GM20000 (cell line): ENCODE data around the gene RASA3.
"Not testable (repeated sequence)": the region's sequence is repeated elsewhere in the genome, so short reads cannot be mapped to it uniquely, and the experiment has no call there.

Source experiments
- DNase-seq: peaks from one replicate; pipeline ENCODE4 v3.0.0; 2012; ENCODE audit warnings: low spot score
- CTCF ChIP-seq: IDR thresholded peaks from 2 replicates; pipeline ENCODE4 v1.5.1; 2012; ENCODE audit warnings: mild to moderate bottlenecking, control low read depth; ENCODE audit errors: extremely low read depth, missing control alignments

RASA3 gene

GRCh38 chr13:114136576-114136975 lies 4.2 kb upstream of the RASA3 start:
- DNase-seq = no peak
- TF ChIP-seq CTCF = no peak

GRCh38 chr13:114135731-114136171 lies 3.3 kb upstream of the RASA3 start:
- no peak for TF ChIP-seq CTCF
- no peak for DNase-seq

- TF ChIP-seq CTCF = no peak
- no peak for DNase-seq
Measured at GRCh38 chr13:114134944-114135610, 2.7 kb upstream of the RASA3 start.

GRCh38 chr13:114134111-114134943 lies 1.9 kb upstream of the RASA3 start:
- DNase-seq = no peak
- TF ChIP-seq CTCF = no peak

DNA sequence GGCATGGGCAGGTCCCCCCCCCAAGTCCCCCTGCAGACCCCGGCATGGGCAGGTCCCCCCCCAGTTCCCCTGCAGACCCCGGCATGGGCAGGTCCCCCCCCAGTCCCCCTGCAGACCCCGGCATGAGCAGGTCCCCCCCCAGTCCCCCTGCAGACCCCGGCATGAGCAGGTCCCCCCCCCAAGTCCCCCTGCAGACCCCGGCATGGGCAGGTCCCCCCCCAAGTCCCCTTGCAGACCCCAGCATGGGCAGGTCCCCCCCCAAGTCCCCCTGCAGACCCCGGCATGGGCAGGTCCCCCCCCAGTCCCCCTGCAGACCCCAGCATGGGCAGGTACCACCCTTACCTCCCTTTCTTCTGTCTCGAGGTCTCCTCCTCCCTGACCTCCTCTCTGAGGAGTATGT lies 1.1 kb upstream of the RASA3 start:
- not testable (repeated sequence) for DNase-seq

DNA sequence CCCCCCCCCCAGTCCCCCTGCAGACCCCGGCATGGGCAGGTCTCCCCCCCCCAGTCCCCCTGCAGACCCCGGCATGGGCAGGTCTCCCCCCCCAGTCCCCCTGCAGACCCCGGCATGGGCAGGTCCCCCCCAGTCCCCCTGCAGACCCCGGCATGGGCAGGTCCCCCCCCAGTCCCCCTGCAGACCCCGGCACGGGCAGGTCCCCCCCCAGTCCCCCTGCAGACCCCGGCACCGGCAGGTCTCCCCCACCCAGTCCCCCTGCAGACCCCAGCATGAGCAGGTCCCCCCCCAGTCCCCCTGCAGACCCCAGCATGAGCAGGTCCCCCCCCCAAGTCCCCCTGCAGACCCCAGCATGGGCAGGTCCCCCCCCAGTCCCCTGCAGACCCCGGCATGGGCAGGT lies 703 bp upstream of the RASA3 start:
- not testable (repeated sequence) for DNase-seq

DNA sequence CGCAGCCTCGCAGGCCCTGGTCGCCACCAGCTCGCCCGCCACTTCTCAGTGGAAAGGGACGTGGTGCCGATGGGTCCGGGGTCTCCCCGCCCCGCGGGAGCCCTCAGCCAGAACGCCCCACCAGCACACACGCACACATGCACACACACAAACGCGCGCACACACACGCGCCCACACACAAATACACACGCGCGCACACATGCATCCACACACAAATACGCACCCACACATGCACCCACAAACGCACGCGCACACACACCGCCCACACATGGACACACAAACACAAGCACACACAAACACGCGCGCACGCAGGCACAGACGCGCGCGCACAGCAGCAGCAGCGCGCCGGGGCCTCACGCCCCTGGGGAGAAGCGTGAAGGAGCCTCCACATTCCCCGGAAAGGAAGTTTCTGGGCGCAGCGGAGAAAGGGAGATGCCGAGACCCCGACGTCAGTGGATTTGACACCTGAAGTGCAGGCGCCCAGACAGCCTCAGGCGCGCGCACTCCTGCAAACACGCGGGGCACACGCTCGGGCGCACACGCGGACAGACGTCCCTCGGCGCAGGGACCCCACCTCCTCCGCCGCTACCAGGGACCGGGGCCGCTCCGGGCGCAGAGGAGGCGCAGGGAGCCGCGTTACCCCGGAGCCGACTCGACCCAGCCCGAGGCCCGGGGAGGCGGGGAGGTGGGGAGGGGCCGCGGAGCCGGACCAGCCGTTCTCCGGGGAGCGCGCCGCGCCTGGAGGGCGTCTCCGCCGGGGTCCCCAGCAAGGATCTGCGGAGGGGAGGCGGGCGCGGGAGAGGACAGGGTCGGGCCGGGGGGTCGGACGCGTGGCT lies 622 bp downstream of the RASA3 start:
- peak; percentile 67 for DNase-seq
- no peak for TF ChIP-seq CTCF
